ENCODE data around the gene GOLGA6L6.
"Not testable (repeated sequence)": the region's sequence is repeated elsewhere in the genome, so short reads cannot be mapped to it uniquely, and the experiment has no call there.

The GOLGA6L6 gene, protein sequence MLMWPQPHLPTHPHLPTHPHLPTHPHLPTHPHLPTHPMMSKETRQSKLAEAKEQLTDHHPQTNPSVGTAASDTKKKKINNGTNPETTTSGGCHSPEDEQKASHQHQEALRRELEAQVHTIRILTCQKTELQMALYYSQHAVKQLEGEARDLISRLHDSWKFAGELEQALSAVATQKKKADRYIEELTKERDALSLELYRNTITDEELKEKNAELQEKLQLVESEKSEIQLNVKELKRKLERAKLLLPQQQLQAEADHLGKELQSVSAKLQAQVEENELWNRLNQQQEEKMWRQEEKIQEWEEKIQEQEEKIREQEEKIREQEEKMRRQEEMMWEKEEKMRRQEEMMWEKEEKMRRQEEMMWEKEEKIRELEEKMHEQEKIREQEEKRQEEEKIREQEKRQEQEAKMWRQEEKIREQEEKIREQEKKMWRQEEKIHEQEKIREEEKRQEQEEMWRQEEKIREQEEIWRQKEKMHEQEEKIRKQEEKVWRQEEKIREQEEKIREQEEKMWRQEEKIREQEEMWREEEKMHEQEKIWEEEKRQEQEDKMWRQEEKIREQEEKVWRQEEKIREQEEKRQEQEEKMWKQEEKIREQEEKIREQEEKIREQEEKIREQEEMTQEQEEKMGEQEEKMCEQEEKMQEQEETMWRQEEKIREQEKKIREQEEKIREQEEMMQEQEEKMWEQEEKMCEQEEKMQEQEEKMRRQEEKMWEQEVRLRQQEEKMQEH

DNA sequence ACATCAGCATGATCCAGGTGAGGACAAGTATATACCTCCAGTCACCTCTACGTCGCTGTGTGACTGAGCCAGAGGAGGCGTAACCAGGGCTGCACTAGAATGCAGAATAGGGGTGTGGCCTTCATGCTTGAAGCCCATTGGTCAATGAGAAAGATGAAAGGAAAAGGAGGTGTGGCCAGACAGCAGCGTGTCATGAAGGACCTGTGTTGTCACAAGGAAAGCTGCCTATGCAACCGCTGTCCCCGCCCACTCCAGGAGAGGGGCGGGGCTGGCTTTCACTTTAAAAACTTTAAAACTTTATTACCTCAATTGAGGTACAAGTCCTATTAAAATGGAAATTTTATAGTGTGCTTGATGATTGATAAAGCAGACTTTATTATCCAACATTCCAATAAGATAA is at the start of gene GOLGA6L6:
TSS of gene GOLGA6L6 (minus strand) at position 101 of the 400 bp plus-strand sequence. CDS start at position 10, 91 bp downstream.
- TF ChIP-seq FOXM1 (IDR thresholded peaks at IDR 0.05; ENCODE audit: borderline replicate concordance, low read depth); CEBPB (IDR thresholded peaks at IDR 0.05); YY1 (IDR thresholded peaks at IDR 0.05; ENCODE audit: low read depth): not testable (repeated sequence)

Measured in Ishikawa (cell line).